ENCODE results near the gene IKZF4. TPM values are rescaled to one million over a fixed set of nuclear protein-coding genes. Genes with fewer than 3 reads are reported as not detected.
"Not testable (repeated sequence)": the region's sequence is repeated elsewhere in the genome, so short reads cannot be mapped to it uniquely, and the experiment has no call there.

IKZF4 gene
- polyA plus RNA-seq (2013, experiment 1 of 2; ENCODE audit: insufficient read length), result 6.4 TPM
- polyA plus RNA-seq (2013, experiment 2 of 2; ENCODE audit: insufficient read length), result 6.3 TPM

- peak; percentile 38 for DNase-seq
These were observed at the start of gene IKZF4 for GRCh38 chr12:56020423-56021184. Gene IKZF4, plus strand, starts transcription at chr12:56021043. Its CDS starts 451 bp downstream, at chr12:56021494.

DNA sequence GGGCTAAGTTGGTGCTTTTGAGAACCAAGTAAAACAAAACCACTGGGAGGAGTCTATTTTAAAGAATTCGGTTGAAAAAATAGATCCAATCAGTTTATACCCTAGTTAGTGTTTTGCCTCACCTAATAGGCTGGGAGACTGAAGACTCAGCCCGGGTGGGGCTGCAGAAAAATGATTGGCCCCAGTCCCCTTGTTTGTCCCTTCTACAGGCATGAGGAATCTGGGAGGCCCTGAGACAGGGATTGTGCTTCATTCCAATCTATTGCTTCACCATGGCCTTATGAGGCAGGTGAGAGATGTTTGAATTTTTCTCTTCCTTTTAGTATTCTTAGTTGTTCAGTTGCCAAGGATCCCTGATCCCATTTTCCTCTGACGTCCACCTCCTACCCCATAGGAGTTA lies 48.8 kb upstream of the IKZF4 start:
- DNase-seq, result peak; percentile 43

GRCh38 chr12:55972456-55972855 lies 48.4 kb upstream of the IKZF4 start:
- DNase-seq, result no peak

DNA sequence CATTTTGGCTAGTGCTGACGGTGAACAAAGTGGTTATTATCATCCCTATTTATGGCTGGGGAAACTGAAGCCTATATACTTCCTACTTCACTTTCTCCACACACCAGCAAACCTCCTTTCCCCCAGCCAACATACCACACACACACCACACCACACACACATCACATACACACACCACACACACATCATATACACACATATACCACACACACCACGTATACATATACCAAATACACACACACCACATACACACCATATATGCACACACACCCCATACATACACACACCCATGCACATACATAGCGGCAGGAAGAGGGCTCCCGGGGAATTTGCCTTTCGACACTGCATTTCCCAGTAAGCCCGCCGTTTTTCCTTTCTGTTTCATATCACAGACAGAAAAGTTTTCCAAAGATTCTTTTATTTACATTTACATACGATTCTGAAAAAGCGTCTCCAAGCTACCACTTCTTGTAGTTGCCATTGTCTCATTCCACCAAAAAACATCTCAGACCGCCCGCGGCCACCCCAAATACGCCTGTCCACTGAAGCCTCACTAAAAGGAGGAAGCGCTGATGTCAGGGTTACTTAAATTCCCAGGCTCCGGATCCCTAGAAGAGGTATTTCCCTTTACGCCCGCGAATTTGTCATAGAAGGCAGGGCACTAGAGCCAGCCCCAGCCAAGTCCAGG lies 47.8 kb upstream of the IKZF4 start:
- DNase-seq, result peak; percentile 26

- peak; percentile 100 for DNase-seq
These were observed 47.1 kb upstream of the IKZF4 start, which contains the start of gene RAB5B for GRCh38 chr12:55973599-55974307. Gene RAB5B, plus strand, starts transcription at chr12:55974078. Its CDS starts 12,883 bp downstream, at chr12:55986961.

GRCh38 chr12:55974308-55974730 lies 46.5 kb upstream of the IKZF4 start:
- DNase-seq, result no peak

DNA sequence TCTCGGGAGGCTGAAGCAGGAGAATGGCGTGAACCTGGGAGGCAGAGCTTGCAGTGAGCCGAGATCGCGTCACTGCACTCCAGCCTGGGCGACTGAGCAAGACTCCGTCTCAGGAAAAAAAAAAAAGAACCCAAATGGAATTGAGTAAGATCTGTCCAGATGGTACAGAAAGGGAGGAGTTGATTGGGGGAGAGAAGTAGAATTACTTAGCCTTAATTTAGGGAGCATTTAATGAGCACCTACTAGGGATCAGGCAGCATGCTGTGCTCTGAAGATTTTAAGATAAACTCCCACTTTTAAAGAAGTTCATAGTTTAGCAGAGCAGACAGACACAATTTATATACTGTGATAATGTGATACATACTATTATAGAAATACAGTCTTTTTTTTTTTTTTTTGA lies 42.5 kb upstream of the IKZF4 start:
- no peak for DNase-seq

DNA sequence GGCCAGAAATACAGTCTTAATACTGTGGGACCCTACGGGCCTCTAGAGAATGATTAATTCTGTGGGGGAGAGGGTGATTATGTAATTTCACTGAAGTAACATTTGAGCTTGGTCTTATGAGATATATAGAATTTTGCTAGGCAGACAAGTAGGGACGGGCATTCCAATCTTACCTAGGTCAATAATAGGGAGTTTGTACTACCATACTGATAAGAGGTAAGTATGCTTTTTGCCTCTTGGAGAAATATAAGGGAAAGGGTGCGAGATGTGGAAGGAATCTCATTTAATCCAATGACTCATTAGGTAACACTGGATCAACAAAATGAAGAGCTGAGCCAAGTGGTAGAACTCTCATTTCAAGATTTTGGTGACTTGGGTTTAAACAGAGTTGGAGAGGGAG lies 41.8 kb upstream of the IKZF4 start:
- no peak for DNase-seq

DNA sequence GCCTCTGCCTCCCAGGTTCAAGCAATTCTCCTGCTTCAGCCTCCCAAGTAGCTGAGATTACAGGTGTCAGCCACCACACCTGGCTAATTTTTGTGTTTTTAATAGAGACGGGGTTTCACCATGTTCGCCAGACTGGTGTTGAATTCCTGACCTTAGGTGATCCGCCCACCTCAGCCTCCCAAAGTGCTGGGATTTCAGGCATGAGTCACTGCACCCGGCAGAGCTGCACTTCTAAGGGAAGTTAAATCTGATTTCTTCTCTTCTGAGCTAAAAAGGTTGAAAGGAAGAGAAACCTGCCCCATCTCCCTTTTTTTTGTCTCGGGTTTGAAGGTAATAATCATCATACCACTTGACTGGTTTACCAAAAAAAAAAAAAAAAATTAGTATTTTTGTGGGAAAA lies 39.0 kb upstream of the IKZF4 start:
- DNase-seq, result not testable (repeated sequence)

DNA sequence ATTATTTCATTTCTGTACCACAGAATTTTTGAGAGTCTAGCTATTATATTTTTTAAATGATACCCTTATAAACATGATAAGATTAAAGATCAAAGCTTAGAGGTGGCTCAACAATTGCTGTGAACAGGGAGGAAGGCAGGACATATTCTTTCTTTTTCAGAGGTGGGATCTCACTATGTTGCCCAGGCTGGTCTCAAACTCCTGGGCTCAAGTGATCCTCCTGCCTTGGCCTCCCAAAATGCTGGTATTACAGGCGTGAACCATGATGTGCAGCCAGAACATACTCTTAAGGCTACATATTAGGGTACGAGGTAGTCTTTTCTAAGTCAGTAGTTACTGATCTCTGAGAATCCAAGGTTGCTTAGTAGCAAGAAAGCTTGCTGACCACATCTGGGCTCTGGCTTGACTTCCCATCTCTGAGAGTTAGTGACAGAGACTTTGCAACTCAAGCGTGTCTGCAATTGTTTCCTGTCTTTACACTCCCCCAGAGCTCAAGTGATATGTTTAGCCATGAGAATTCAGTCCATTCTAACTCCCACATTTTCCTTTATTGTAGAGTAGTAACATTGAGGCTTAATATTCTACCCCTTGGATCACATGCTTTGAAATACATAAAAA lies 38.4 kb upstream of the IKZF4 start:
- DNase-seq, result no peak

DNA sequence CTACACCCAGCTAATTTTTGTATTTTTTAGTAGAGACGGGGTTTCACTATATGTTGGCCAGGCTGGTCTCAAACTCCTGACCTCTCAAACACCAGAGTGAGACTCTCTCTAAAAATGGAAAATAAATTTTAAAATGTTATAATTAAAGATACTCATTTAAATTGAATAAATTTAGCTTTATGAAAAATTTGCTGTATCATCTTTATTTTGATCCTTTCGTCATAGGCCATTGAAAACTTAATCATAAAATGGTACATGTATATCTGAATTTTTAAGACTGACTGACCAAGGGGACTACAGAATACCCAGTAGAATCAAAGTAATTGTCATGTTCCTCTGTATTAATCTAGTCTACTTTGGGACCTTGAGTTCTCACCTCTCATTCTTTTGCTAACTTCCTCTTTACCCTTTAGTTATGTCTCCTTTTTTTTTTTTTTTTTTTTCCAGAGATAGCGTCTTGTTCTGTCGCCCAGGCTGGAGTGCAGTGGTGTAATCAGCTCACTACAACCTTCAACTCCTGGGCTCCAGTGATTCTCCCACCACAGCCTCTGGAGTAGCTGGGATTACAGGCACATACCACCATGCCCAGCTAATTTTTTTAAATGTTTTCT lies 37.5 kb upstream of the IKZF4 start:
- DNase-seq, result no peak

DNA sequence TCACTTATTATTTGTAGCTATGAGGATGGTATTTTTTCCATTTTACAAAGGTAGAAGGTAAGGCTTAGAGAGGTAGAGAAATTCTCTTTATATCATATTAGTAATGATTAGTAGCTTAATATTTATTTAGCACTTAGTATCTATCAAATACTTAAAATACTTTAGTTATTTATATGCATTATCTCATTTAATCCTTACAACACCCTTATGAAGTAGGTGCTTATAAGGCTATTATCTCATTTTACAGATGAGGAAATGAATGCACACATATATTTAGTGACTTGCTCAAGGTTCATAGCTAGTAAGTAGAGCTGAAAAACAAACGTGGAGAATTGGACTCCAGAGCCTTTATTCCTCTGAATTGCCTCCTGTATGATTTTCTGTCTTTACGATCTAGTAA lies 36.0 kb upstream of the IKZF4 start:
- DNase-seq, result no peak

DNA sequence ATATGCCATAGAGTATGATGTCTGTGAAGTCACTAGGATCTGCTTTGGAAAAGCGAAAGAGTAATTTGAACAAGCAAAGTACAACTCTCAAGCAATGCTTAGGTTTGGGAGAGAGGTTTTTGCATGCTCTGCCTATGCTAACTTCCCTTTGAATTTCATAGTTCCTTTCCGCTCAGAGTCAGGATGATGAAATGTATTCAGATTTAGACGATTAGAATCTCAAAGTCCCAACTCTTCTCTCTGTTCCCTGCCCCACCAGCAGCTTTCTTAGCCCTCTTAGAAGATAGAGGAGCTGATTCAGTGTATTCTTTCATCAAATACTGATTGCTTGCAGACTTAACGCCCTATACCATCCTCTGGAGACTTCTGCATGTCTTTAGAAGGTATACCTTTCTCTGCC lies 35.5 kb upstream of the IKZF4 start:
- no peak for DNase-seq

DNA sequence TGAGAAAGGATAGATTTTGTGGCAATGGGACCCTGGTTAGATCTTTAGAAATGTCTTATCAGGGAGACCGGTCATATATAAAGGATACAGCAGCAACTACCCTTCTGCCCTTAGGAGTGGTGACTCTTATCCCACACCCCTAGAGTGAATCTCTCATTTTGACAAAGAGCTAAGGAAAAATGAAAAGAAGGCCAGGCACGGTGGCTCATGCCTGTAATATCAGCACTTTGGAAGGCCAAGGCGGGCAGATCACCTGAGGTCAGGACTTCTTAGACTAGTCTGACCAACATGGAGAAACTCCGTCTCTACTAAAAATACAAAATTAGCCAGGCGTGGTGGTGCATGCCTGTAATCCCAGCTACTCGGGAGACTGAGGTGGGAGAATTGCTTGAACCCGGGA lies 34.9 kb upstream of the IKZF4 start:
- DNase-seq, result not testable (repeated sequence)

DNA sequence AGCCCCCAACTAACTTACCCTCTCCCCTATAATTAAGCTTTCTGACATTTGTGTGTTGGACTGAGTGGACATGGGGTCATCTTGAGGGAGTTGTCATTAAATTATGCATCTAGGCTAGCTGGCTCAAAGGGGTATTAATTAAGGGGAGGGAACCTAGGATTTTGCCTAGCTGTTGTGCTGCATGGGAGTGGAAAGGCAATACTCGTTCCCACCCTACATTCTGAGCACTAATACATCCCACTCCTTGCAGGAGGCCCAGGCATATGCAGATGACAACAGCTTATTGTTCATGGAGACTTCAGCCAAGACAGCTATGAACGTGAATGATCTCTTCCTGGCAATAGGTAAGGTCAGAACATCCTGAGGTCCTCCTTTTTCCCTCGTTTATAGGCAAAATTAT lies 29.7 kb upstream of the IKZF4 start:
- DNase-seq, result no peak

DNA sequence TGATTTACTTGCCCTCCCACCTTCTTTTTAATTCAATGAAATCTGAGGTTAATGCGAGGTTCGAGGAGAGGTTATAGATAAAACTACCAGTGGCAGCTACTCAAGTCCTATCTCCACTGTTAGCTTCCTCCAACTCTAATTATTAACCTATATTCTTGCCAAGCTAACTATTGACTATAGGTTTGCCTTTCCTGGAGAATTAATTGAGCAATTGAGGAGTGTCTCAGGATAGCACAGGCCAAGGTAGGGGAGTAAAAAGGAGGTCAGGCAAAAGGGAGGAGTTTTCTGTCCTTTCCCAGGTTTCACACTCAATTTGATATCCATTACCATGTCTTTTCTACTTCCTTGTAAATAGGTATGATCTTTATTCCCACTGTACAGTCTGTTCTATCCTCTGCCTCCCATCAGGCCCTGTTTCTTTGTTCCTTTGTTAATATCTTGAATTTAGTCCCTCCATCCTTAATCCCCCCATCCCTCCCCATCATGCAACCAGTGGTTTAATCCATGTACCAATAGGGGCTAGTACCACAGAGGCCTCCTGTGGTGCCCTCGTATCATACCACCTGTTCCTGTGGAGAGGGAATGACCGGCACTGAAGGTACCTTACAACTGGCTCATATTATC lies 27.5 kb upstream of the IKZF4 start:
- DNase-seq, result no peak

DNA sequence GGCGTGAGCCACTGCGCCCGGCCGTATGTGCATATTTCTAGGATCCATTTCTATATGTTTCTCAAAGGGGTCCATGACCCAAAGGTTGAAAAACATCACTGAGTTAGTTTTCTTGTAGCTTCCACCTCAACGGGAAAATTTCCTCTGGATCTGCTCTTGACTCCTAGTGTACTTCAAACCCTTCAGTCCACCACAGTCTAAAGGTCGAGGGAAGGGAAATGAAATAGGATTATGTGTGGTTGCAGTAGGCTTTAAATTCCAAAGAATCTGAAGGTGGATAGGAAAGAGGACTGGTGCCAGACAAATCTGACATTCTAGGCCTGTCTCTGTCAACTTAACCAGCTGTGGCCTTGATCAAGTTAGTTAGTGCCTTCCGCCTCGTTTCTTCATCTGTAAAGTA lies 25.5 kb upstream of the IKZF4 start:
- DNase-seq, result no peak

GRCh38 chr12:55996201-55996714 lies 24.6 kb upstream of the IKZF4 start:
- peak; percentile 53 for DNase-seq

DNA sequence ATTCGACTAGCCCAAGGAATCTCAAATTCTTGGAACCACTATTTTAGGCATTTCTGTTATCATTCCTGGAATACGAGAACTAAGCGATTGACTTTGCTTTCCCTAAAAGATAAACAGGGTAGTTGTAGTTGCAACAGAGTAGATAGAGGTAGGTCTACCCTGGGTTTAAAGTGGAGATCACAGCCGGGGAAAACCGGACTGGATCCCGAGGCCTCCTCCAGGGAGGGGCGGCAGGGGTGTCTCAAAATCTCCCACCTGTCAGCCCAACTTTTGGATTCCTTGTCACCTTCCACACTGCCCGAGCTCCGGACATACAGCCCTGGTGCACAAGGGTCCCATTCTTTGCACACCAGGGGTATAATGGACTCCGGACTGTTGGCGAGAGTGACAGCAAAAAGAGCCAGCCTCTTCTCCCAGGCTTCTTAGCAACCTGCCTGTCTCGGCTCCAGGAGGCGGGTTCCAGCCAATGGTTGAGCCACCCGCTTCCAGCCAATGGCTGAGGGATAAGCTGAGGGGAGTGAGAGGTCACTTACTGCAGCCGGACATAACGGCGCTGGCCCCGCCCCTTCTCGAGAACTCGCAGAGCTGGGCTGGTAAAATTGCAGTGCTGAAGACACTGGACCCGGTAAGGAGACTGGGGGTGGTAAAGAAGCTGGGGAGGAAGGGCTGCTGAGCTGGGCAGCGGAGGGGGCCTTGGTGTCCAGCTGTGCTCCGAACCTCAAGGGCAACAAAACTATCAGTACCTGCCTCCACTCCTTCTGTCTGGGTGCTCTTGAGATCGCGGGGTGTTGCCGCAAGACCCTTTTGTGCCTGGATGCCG lies 23.9 kb upstream of the IKZF4 start, which contains the start of gene SUOX:
TSS of gene SUOX (plus strand) at position 562 of the 820 bp plus-strand sequence. CDS start 4,946 bp downstream, outside the sequence.
- peak; percentile 94 for DNase-seq

DNA sequence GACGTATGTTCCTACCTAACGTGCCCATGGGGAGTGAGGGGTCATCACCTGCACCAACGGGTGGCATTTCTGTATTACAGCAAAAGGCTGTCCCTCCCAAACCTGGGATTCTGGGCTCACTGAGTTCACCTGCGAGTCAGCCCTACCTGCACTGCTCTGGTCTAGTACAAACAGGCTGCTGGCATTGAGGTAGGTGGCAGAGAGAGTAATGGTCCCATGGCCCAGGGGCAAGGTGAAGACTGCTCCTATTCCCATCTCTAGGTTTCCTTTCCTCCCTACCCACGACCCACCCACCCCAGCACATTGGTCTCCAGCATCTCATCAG lies 23.3 kb upstream of the IKZF4 start:
- DNase-seq, result no peak

DNA sequence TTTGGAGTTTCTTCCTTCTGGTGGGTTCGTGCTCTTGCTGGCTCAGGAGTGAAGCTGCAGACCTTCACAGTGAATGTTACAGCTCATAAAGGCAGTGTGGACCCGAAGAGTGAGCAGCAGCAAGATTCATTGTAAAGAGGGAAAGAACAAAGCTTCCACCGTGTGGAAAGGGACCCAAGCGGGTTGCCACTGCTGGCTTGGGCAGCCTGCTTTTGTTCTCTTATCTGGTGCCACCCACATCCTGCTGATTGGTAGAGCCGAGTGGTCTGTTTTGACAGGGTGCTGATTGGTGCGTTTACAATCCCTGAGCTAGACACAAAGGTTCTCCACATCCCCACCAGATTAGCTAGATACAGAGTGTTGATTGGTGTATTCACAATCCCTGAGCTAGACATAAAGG lies 21.3 kb upstream of the IKZF4 start:
- DNase-seq, result not testable (repeated sequence)
